IMR-90 (cell line): ENCODE results near the gene CSNK2A3. TPM values are rescaled to one million over a fixed set of nuclear protein-coding genes. Genes with fewer than 3 reads are reported as not detected.

ENCODE experiments used
- ATAC-seq: fragments of 200-7000 bp; cut with Tn5 transposase; 2 replicates; pipeline ENCODE4 v1.9.1; 2020; ENCODE audit warnings: low read depth, mild to moderate bottlenecking, moderate library complexity
- BruUV-seq: library from RNA; stranded (reverse); fragments of 400-500 nt; replicated peaks from 2 replicates; lab custom pipeline; 2021; lab: Mats Ljungman, UMichigan
- CTCF ChIA-PET: fragments of 300-600 bp; formaldehyde crosslinking; extraction: SDS; loops from one replicate; lab custom pipeline; 2021; ENCODE audit warnings: antibody characterized with exemption; lab: Yijun Ruan, JAX
- POLR2A ChIA-PET: fragments of 300-600 bp; sonication (Branson Sonifier 250); formaldehyde crosslinking; loops from one replicate; lab custom pipeline; 2022; ENCODE audit warnings: antibody characterized with exemption; ENCODE audit not compliant: unreplicated experiment; lab: Charles Lee
- DNase-seq: peaks from one replicate; pipeline ENCODE4 v3.0.0; 2013
- H2AFZ ChIP-seq: replicated peaks from 2 replicates; pipeline ENCODE3; 2013; ENCODE audit warnings: low read length, mild to moderate bottlenecking; ENCODE audit not compliant: poor library complexity
- H2AK5ac ChIP-seq: 2 replicates; pipeline ENCODE4 v1.6.1; 2013; ENCODE audit warnings: low read depth, low read length, inconsistent platforms
- H2AK9ac ChIP-seq: replicated peaks from 2 replicates; pipeline ENCODE3; 2013; ENCODE audit warnings: mild to moderate bottlenecking, low read depth, low read length, moderate library complexity; ENCODE audit not compliant: poor library complexity
- H2BK120ac ChIP-seq: 2 replicates; pipeline ENCODE4 v1.6.1; 2013; ENCODE audit warnings: low read depth, low read length, inconsistent platforms
- H2BK15ac ChIP-seq: 3 replicates; pipeline ENCODE4 v1.6.1; 2013; ENCODE audit warnings: low read depth, low read length, inconsistent platforms
- H2BK20ac ChIP-seq: 2 replicates; pipeline ENCODE4 v1.6.1; 2013; ENCODE audit warnings: low read depth, mild to moderate bottlenecking, inconsistent platforms, low read length, moderate library complexity
- H2BK5ac ChIP-seq: 2 replicates; pipeline ENCODE4 v1.6.1; 2013; ENCODE audit warnings: mild to moderate bottlenecking, low read depth, low read length, inconsistent platforms; ENCODE audit not compliant: poor library complexity, severe bottlenecking
- H3K14ac ChIP-seq: replicated peaks from 2 replicates; pipeline ENCODE4 v1.6.1; 2013; ENCODE audit warnings: low read depth, low read length, inconsistent platforms
- H3K18ac ChIP-seq: 2 replicates; pipeline ENCODE4 v1.6.1; 2013; ENCODE audit warnings: low read depth, low read length, control low read depth
- H3K23ac ChIP-seq: 2 replicates; pipeline ENCODE4 v1.6.1; 2013; ENCODE audit warnings: low read depth, low read length, inconsistent platforms
- H3K27ac ChIP-seq: 2 replicates; pipeline ENCODE4 v1.5.1; 2013; ENCODE audit warnings: mild to moderate bottlenecking, control low read depth, low read length; ENCODE audit not compliant: insufficient read depth
- H3K27me3 ChIP-seq: 2 replicates; pipeline ENCODE4 v1.6.1; 2013; ENCODE audit warnings: low read length; ENCODE audit not compliant: control insufficient read depth, insufficient read depth
- H3K36me3 ChIP-seq: 2 replicates; pipeline ENCODE4 v1.6.1; 2013; ENCODE audit warnings: low read length, mixed read lengths; ENCODE audit not compliant: control insufficient read depth, insufficient read depth
- H3K4ac ChIP-seq: 2 replicates; pipeline ENCODE4 v1.6.1; 2013; ENCODE audit warnings: low read depth, low read length, inconsistent platforms
- H3K4me1 ChIP-seq: 2 replicates; pipeline ENCODE4 v1.6.1; 2013; ENCODE audit warnings: low read length, mixed read lengths; ENCODE audit not compliant: control insufficient read depth, insufficient read depth
- H3K4me2 ChIP-seq: 2 replicates; pipeline ENCODE4 v1.6.1; 2013; ENCODE audit warnings: low read depth, mild to moderate bottlenecking, control low read depth, low read length, moderate library complexity
- H3K4me3 ChIP-seq: 2 replicates; pipeline ENCODE4 v1.5.1; 2013; ENCODE audit warnings: low read depth, mild to moderate bottlenecking, control low read depth, low read length, moderate library complexity; ENCODE audit not compliant: insufficient read depth
- H3K56ac ChIP-seq: 2 replicates; pipeline ENCODE4 v1.6.1; 2013; ENCODE audit warnings: low read length, inconsistent platforms; ENCODE audit not compliant: insufficient read depth; ENCODE audit errors: extremely low read depth
- H3K79me1 ChIP-seq, 2 experiments: 2 replicates each; pipeline ENCODE4 v1.6.1; 2013; ENCODE audit warnings: low read length in 2 of 2, inconsistent platforms in 1 of 2, low read depth in 1 of 2
- H3K9ac ChIP-seq: 2 replicates; pipeline ENCODE4 v1.6.1; 2013; ENCODE audit warnings: low read depth, low read length, control low read depth
- H3K9me1 ChIP-seq: 2 replicates; pipeline ENCODE4 v1.6.1; 2013; ENCODE audit warnings: low read length, inconsistent platforms; ENCODE audit not compliant: insufficient read depth
- H3K9me3 ChIP-seq: 2 replicates; pipeline ENCODE4 v1.6.1; 2013; ENCODE audit warnings: low read length; ENCODE audit not compliant: control insufficient read depth, insufficient read depth
- H4K20me1 ChIP-seq: 2 replicates; pipeline ENCODE4 v1.6.1; 2013; ENCODE audit warnings: low read length, inconsistent platforms; ENCODE audit not compliant: insufficient read depth
- H4K5ac ChIP-seq: 2 replicates; pipeline ENCODE4 v1.6.1; 2013; ENCODE audit warnings: mild to moderate bottlenecking, low read depth, low read length, control low read depth
- H4K8ac ChIP-seq, 2 experiments: 2 replicates each; pipeline ENCODE4 v1.6.1; 2013; ENCODE audit warnings: low read depth in 2 of 2, low read length in 2 of 2, control low read depth in 1 of 2, inconsistent platforms in 1 of 2
- H4K91ac ChIP-seq: 2 replicates; pipeline ENCODE4 v1.6.1; 2013; ENCODE audit warnings: low read depth, low read length, inconsistent platforms; ENCODE audit not compliant: insufficient read depth
- BHLHE40 ChIP-seq: fragments of 150-350 bp; IDR thresholded peaks from 2 replicates; pipeline ENCODE4 v1.6.1; 2016; ENCODE audit warnings: mild to moderate bottlenecking, low read depth, low read length
- CTCF ChIP-seq: conservative IDR thresholded peaks from 2 replicates; pipeline ENCODE4 v1.5.1; 2012; ENCODE audit warnings: mild to moderate bottlenecking, low read depth, low read length, improper control_type of control experiment
- MAFK ChIP-seq: IDR thresholded peaks from 2 replicates; pipeline ENCODE4 v1.6.1; 2012; ENCODE audit warnings: low read depth, low read length, improper control_type of control experiment
- MAZ ChIP-seq: IDR thresholded peaks from 2 replicates; pipeline ENCODE4 v1.6.1; 2012; ENCODE audit warnings: low read depth, mild to moderate bottlenecking, low read length, improper control_type of control experiment, moderate library complexity, borderline replicate concordance
- NFE2L2 ChIP-seq: fragments of 150-350 bp; IDR thresholded peaks from 2 replicates; pipeline ENCODE4 v1.6.1; 2016; ENCODE audit warnings: low read depth, mild to moderate bottlenecking, low read length
- POLR2A ChIP-seq: IDR thresholded peaks from 2 replicates; pipeline ENCODE4 v1.6.1; 2012; ENCODE audit warnings: mild to moderate bottlenecking, low read depth, low read length
- RAD21 ChIP-seq: IDR thresholded peaks from 2 replicates; pipeline ENCODE4 v1.6.1; 2012; ENCODE audit warnings: low read length, improper control_type of control experiment
- RFX5 ChIP-seq: IDR thresholded peaks from 2 replicates; pipeline ENCODE4 v1.8.0; 2012; ENCODE audit warnings: low read depth, mild to moderate bottlenecking, low read length, moderate library complexity
- SMC3 ChIP-seq: fragments of 150-350 bp; IDR thresholded peaks from 2 replicates; pipeline ENCODE4 v1.6.1; 2016; ENCODE audit warnings: low read depth, mild to moderate bottlenecking, antibody characterized with exemption, low read length, moderate library complexity
- WGBS, 2 experiments: methylation state at CpG; one replicate each; pipeline versions ENCODE4 v1.1.5 to v1.1.7; 2013; ENCODE audit warnings: missing lambda C conversion rate in 2 of 2; ENCODE audit not compliant: insufficient read length in 1 of 2; ENCODE audit errors: extremely low coverage in 2 of 2; 5-methylcytosine and 5-hydroxymethylcytosine counted together
- dilution Hi-C: fragments of 300-500 bp; cut with HindIII; formaldehyde crosslinking; loops from one replicate; pipeline ENCODE4 v1.14.3; 2018; ENCODE audit warnings: low sequenced_read_pairs; ENCODE audit not compliant: unreplicated experiment
- in situ Hi-C: fragments of 300-500 bp; cut with MboI; formaldehyde crosslinking; loops from 3 replicates; pipeline ENCODE4 v1.14.3; 2019; ENCODE audit warnings: low sequenced_read_pairs, inconsistent platforms, mixed read lengths
- intact Hi-C: fragments of 100-400 bp; cut with micrococcal nuclease; formaldehyde crosslinking; loops from 2 replicates; pipeline ENCODE4 v1.10.0; 2022
- polyA plus RNA-seq, 3 experiments: library from polyadenylated mRNA; depleted of rRNA; stranded (reverse); fragments of >200 nt; gene quantifications; 2 replicates each; pipeline ENCODE4 v1.2.3, GENCODE V29; 2012; ENCODE audit warnings: low replicate concordance in 1 of 3
- total RNA-seq: library from RNA; depleted of rRNA; stranded (reverse); fragments of >200 nt; gene quantifications from 2 replicates; pipeline ENCODE4 v1.2.3, GENCODE V29; 2012

The CSNK2A3 gene
- total and polyA plus RNA-seq, 2 of the 4 experiments (the other 2 are of a cell fraction) = 1.2 to 3.2 TPM

DNA sequence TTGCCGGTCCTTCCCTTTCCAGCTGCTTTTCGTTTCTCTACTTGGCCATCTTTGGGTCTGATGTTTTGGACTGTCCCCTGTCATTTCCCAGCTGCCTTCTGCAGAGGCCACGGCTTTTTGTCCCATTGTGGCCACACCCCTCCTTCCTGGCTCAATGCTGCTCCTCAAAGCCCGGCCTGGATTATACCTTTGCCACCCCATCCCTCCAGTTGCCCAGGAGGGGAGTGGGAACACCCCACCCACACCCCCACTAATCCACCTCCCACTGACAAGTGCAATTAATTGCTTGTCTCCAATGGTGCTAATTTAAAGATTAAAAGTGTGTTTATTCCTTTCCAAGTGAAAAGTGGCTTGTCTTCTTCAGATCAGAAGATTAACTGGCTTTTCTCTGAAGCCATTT, 34.2 kb upstream of the CSNK2A3 start:
- Histone ChIP-seq H3K56ac (no peak overlapping the region), H3K4ac (no peak overlapping the region), H3K9ac (no peak overlapping the region), H4K20me1 (no peaks in the 10 kb centered on the region), H2AK9ac (no peak overlapping the region), H3K27me3 (peaks cover 5% of the 10 kb centered on the region; the same call in 1 of the 2 replicates), H2BK20ac (no peak overlapping the region), H4K5ac (no peak overlapping the region), H2BK5ac (no peak overlapping the region), H3K36me3 (no peaks in the 10 kb centered on the region), H3K9me3 (no peaks in the 10 kb centered on the region), H3K4me1 (peaks cover 5% of the 10 kb centered on the region), H3K4me3 (no peak overlapping the region), H3K9me1 (no peaks in the 10 kb centered on the region; the same call in 1 of the 2 replicates), H2BK120ac (no peak overlapping the region), H3K27ac (no peak overlapping the region), H3K18ac (no peak overlapping the region), H3K79me1 (no peaks in the 10 kb centered on the region; a peak in 1 of 4 replicates), H2AK5ac (no peak overlapping the region), H4K8ac (no peak overlapping the region), H2AFZ (no peak overlapping the region), H2BK15ac (no peak overlapping the region), H3K23ac (no peak overlapping the region), H3K4me2 (no peak overlapping the region), H4K91ac (no peak overlapping the region), H3K14ac (no peak overlapping the region)
- DNase-seq = no peak
- POLR2A ChIA-PET = no interaction called here
- dilution Hi-C loops (no loop called here), intact Hi-C loops (no loop called here), in situ Hi-C loops (no loop called here)
- 83% methylated on average over 1 of the region's 4 CpGs; no CpG with 5 or more reads in 1 of the 2 experiments for WGBS, 2 experiments
- TF ChIP-seq POLR2A (no peak), BHLHE40 (no peak), RAD21 (no peak), RFX5 (no peak), SMC3 (no peak), MAZ (no peak), CTCF (no peak), NFE2L2 (no peak), MAFK (no peak)
- CTCF ChIA-PET = interaction anchor here (1.0 kb wide), 1 partner anchor 13 kb away, joined by 3 read pairs; no protein-coding TSS in a partner anchor
- ATAC-seq = no peak
- no TSS peak for BruUV-seq
